HUES48 (cell line): ENCODE measurements around the gene SPSB2.

ENCODE experiments used
- H3K27ac ChIP-seq: one replicate; pipeline ENCODE4 v1.7.0; 2013; ENCODE audit warnings: low read depth, low read length, inconsistent platforms
- H3K27me3 ChIP-seq: 2 replicates; pipeline ENCODE4 v1.6.1; 2013; ENCODE audit warnings: mild to moderate bottlenecking, low read length; ENCODE audit not compliant: control insufficient read depth, insufficient read depth
- H3K36me3 ChIP-seq: 2 replicates; pipeline ENCODE4 v1.6.1; 2013; ENCODE audit warnings: low read length; ENCODE audit not compliant: control insufficient read depth, insufficient read depth
- H3K4me1 ChIP-seq: 2 replicates; pipeline ENCODE4 v1.6.1; 2013; ENCODE audit warnings: mild to moderate bottlenecking, low read length; ENCODE audit not compliant: control insufficient read depth, insufficient read depth
- H3K4me3 ChIP-seq: 2 replicates; pipeline ENCODE4 v1.5.1; 2013; ENCODE audit warnings: mild to moderate bottlenecking, low read depth, low read length
- H3K9ac ChIP-seq: 2 replicates; pipeline ENCODE4 v1.6.1; 2013; ENCODE audit warnings: mild to moderate bottlenecking, low read depth, low read length, moderate library complexity
- H3K9me3 ChIP-seq: 2 replicates; pipeline ENCODE4 v1.6.1; 2013; ENCODE audit warnings: low read length; ENCODE audit not compliant: control insufficient read depth, insufficient read depth

The SPSB2 gene

DNA sequence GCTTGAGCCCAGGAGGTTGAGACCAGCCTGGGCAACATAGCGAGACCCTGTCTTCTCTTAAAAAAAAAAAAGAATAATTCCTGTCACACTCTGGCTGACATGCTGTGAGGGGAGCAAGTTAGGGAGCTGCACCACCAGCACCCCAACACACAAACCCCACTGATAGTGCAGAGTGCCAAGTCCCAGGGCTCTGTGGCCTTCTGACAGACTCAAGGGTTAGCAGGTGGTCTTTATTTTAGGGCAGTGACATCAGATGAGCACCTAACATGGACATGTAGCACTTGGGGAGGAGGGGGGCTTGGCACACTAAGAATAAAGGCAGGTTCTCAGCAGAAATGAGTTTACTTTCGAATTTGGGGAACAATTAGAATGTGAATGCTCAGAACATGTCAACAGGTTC, 14.3 kb downstream of the SPSB2 start:
- Histone ChIP-seq H3K9ac (no peak overlapping the region), H3K36me3 (peaks cover 86% of the 10 kb centered on the region), H3K4me3 (no peak overlapping the region), H3K27me3 (no peaks in the 10 kb centered on the region), H3K27ac (no peak overlapping the region), H3K4me1 (0 out of 2 replicates have a peak, but pooled peaks cover under 1% of the 10 kb centered on the region), H3K9me3 (no peaks in the 10 kb centered on the region)

GRCh38 chr12:6855322-6855721, 17.8 kb downstream of the SPSB2 start:
- Histone ChIP-seq H3K9me3 (no peaks in the 10 kb centered on the region), H3K27me3 (no peaks in the 10 kb centered on the region), H3K9ac (no peak overlapping the region), H3K4me1 (peaks cover 10% of the 10 kb centered on the region), H3K27ac (no peak overlapping the region), H3K36me3 (peaks cover 52% of the 10 kb centered on the region), H3K4me3 (no peak overlapping the region)

DNA sequence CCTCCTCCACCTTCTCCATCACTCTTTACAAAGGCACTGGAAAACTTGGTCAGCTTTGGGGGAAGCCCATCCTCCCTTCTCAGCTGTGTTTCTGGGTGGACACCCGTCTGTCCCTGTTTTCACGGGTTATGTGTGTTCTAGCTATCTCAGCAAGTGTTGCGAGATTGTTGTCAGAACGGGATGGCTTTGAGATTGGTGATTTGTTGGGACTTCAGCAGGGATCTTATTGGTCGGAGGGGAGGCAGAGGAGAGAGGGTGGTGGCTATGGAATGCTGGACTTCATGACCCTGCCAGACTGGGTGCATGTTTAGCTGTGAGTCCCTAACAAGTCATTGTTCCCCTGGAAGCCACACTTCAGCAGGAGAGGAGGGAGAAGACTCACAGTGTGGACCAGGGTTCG, 19.1 kb downstream of the SPSB2 start:
- no peak overlapping the region for H3K4me3 ChIP-seq
- no peaks in the 10 kb centered on the region for H3K27me3 ChIP-seq
- H3K27ac ChIP-seq: no peak overlapping the region
- H3K36me3 ChIP-seq: peaks cover 49% of the 10 kb centered on the region
- peaks cover 10% of the 10 kb centered on the region for H3K4me1 ChIP-seq
- no peak overlapping the region for H3K9ac ChIP-seq
- H3K9me3 ChIP-seq: no peaks in the 10 kb centered on the region

DNA sequence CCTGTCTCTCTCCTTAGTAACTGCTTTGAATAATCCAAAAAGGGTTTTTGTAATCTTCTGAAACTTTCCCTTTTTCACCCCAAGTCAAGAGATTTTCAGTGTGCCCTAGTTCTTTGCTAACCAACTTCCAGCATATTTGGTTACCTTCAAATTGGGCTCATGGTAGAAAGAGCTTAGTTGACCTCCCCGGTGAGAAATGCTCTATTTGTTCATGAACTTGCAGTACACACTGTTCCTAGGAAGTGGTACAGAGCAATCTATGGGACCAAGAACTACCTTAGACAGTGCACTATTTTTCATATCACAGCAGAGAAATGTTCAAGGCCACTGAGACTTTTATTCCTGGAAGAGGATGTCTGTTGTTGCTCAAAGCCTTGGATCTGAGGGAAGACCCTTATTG, 19.5 kb downstream of the SPSB2 start:
- Histone ChIP-seq H3K4me3 (no peak overlapping the region; the same call in 1 of the 2 replicates), H3K9me3 (no peaks in the 10 kb centered on the region), H3K9ac (no peak overlapping the region), H3K36me3 (peaks cover 49% of the 10 kb centered on the region), H3K27ac (peak overlapping the region; percentile 77), H3K4me1 (peaks cover 10% of the 10 kb centered on the region), H3K27me3 (no peaks in the 10 kb centered on the region)

DNA sequence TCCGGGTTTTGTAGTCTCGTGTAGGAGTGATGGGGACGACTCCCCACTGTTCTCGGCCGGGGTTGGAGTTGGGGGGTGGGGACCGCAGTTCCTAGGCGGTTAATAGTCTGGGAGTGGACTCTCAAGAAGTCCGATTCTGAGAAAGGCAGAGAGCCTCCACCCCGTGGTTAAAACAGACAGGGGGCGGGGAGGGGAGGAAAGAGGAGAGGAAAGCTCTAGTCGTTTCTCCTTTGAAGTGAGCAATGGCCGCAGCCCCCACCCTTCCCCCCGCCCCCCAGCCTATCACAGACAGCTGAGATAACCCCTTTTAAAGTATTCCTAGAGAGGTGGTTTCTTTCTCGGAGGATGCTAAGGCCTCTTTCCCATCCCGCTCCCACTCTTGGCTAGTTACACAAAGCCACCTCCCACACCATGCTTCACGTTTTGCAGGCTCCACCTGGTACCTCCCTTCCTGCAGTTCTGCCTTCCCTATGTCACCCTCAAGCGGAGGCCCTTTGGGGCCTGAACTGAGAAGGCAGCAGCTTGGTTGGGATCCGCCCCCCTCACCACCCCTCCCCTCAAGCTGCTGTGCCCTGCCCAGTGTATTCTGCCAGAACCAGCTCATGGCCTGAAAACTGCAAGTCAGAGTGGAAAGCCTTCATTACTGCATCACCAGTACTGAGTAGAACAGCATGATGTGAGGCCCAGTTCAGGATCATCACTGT, 20.3 kb downstream of the SPSB2 start:
- Histone ChIP-seq H3K9me3 (no peaks in the 10 kb centered on the region), H3K27ac (peak overlapping the region; percentile 77), H3K4me3 (peak overlapping the region; percentile 88), H3K9ac (no peak overlapping the region), H3K27me3 (no peaks in the 10 kb centered on the region), H3K36me3 (peaks cover 47% of the 10 kb centered on the region), H3K4me1 (peaks cover 10% of the 10 kb centered on the region)

DNA sequence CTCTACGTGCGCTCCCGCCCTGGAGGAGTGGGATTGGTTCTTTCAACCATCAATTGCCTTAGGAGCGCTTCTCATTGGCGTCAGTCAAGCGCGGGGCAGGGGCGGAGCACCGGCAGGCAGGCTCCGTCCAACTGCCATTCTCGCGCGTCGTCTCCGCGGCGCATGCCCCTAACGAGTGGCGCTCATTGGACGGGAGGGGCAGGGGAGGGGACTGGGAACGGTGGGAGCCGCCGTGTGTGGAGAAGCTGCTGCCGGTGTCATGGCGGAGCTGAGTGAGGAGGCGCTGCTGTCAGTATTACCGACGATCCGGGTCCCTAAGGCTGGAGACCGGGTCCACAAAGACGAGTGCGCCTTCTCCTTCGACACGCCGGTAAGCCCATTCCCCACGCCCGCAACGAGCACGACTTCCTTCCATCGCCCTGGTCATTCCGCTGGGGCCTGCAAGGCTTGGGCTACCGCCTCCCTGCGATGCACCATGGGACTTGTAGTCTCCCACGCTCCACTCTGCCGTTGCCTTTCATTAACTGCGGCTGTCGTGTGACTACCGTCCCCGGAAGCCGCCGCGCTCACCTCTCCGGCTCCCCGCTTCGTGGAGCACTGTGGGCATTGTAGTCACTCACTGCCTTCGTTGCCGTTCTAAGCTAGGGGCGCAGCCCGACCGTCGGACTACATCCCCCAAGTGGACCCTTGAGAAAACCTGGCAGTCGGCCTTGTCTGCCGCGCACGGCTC, 21.0 kb downstream of the SPSB2 start, which contains the start of gene USP5:
Gene USP5, plus strand, starts transcription at position 230 of the 730 bp plus-strand sequence. Its CDS starts 30 bp downstream, at position 260.
- H3K27me3 ChIP-seq: no peaks in the 10 kb centered on the region
- peak within 1 kb of the TSS; percentile 88 for H3K4me3 ChIP-seq
- H3K36me3 ChIP-seq: peaks cover 47% of the 10 kb centered on the region
- no peaks in the 10 kb centered on the region for H3K9me3 ChIP-seq
- peaks cover 10% of the 10 kb centered on the region for H3K4me1 ChIP-seq
- peak within 1 kb of the TSS; percentile 62 for H3K9ac ChIP-seq
- peak within 1 kb of the TSS; percentile 85 for H3K27ac ChIP-seq

- H3K27ac ChIP-seq: peak within 1 kb of the TSS; percentile 85
- H3K36me3 ChIP-seq: peaks cover 47% of the 10 kb centered on the region
These were observed 21.8 kb downstream of the SPSB2 start, which contains the start of gene CDCA3 for GRCh38 chr12:6851153-6851920. Gene CDCA3 (minus strand): TSS chr12:6851286. CDS start chr12:6850952, 334 bp downstream.

DNA sequence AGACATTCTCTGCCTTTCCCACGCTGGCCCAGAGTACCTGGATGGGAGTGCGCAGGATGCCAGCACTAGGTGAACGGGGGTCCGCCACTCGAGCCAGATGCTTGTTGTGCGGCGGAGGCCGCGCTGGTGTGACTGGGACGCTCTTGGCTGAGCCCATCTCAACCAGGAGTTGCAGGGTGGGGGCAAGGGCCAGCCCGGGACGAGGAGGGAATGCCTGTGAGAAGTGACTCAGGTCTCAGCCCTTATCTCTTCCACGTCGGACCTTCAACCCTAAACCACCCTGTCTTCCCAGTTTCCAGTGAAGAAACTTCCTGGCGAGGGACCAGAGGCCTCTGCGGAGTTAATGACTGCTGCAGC, 22.3 kb downstream of the SPSB2 start:
- Histone ChIP-seq H3K27ac (peak overlapping the region; percentile 55), H3K4me3 (peak overlapping the region; percentile 88), H3K27me3 (no peaks in the 10 kb centered on the region), H3K4me1 (peaks cover 10% of the 10 kb centered on the region), H3K9me3 (no peaks in the 10 kb centered on the region), H3K36me3 (peaks cover 47% of the 10 kb centered on the region), H3K9ac (peak overlapping the region; percentile 56)

More at GRCh38 chr12:6851153-6851920, 21.8 kb downstream of the SPSB2 start, which contains the start of gene CDCA3:
- Histone ChIP-seq H3K4me3 (peak within 1 kb of the TSS; percentile 88), H3K27me3 (no peaks in the 10 kb centered on the region), H3K4me1 (peaks cover 10% of the 10 kb centered on the region), H3K9me3 (no peaks in the 10 kb centered on the region), H3K9ac (peak within 1 kb of the TSS; percentile 62)

GRCh38 chr12:6849976-6850560, 23.0 kb downstream of the SPSB2 start:
- Histone ChIP-seq H3K4me1 (peaks cover 10% of the 10 kb centered on the region), H3K9ac (no peak overlapping the region), H3K27ac (no peak overlapping the region), H3K4me3 (peak overlapping the region; percentile 88), H3K9me3 (no peaks in the 10 kb centered on the region), H3K27me3 (no peaks in the 10 kb centered on the region), H3K36me3 (peaks cover 48% of the 10 kb centered on the region)

DNA sequence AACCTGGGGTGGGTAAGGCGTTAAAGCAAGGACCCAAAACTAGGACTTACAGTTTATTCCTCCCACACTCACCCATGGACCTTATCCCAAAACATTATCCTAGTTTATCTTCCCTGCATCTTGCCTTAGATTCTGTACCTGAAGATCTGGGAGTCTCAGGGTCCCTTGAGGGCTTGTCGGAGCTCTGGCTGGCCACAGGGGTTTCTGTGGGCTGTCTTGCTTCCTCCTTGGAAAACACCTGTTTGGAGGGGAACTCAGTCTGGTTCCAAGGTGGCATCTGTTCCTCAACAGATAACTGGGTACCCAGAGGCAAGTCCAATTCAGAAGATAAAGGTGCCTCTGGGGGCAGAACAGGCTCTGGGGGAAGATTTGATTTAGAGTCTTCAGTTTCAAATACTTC, 23.7 kb downstream of the SPSB2 start:
- H3K9ac ChIP-seq: no peak overlapping the region
- no peaks in the 10 kb centered on the region for H3K9me3 ChIP-seq
- no peak overlapping the region for H3K4me3 ChIP-seq
- peaks cover 52% of the 10 kb centered on the region for H3K36me3 ChIP-seq
- H3K27ac ChIP-seq: no peak overlapping the region
- H3K4me1 ChIP-seq: peaks cover 10% of the 10 kb centered on the region
- H3K27me3 ChIP-seq: no peaks in the 10 kb centered on the region
